ENCODE data around the gene CFAP119. TPM values are rescaled to one million over a fixed set of nuclear protein-coding genes. Genes with fewer than 3 reads are reported as not detected.

The CFAP119 gene
- total and polyA plus RNA-seq, 2 of the 8 experiments (the other 6 are each of a cell fraction or from before 2014, with no cell fraction given): 5.6 to 6.0 TPM

DNA sequence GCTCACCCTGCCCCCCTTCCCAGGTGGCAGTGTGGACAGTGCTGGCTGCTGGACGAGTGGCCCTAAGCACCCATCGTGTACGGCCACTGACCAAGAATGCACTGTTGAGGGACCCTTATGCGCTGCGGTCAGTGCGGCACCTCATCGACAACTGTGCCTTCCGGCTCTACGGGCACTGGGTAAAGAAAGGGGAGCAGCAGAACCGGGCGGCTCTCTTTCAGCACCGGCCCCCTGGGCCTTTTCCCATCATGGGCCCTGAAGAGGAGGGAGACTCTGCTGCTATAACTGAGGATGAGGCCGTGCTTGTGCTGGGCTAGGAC lies 5.1 kb downstream of the CFAP119 start:
- H4K20me1 ChIP-seq (replicated peaks in 1 of 2; ENCODE audit: control insufficient read depth in 1 of 2, insufficient read depth in 2 of 2, low read length in 2 of 2): peaks cover 0 to 10% of the 10 kb centered on the region in 2 experiments
- H4K91ac ChIP-seq (replicated peaks; ENCODE audit: insufficient read length, low read length): no peak overlapping the region
- no peak overlapping the region for H3K4ac ChIP-seq (replicated peaks; ENCODE audit: insufficient read length, low read depth, low read length)
- H3K79me2 ChIP-seq (ENCODE audit: control insufficient read depth in 1 of 2, insufficient read depth in 2 of 2, low read length in 2 of 2): no peaks in the 10 kb centered on the region
- no peak overlapping the region for H2BK15ac ChIP-seq (ENCODE audit: low read length)
- H3K9me3 ChIP-seq (ENCODE audit: insufficient read depth in 2 of 2, low read depth in 1 of 2, low read length in 1 of 2): no peaks in the 10 kb centered on the region
- H4K8ac ChIP-seq (ENCODE audit: extremely low read depth, insufficient read depth, low read length): no peak overlapping the region; the same call in 1 of the 2 replicates
- no peak overlapping the region for H2BK20ac ChIP-seq (ENCODE audit: low read length)
- no peak overlapping the region for H3K4me3 ChIP-seq (ENCODE audit: extremely low read depth in 1 of 4, insufficient read depth in 2 of 4, low read depth in 3 of 4, low read length in 4 of 4)
- ChIA-PET CTCF (ENCODE audit: partially characterized antibody) (interaction anchor here (0.7 kb wide), 1 partner anchor 179 kb away, joined by 3 read pairs; no protein-coding TSS in a partner anchor), POLR2A (ENCODE audit: partially characterized antibody) (interaction anchor here (0.7 to 9.0 kb wide), 8 partner anchors 6 to 37 kb away, joined by 3 to 92 read pairs (median 4); partner anchors contain the start of gene PHKG2)
- no peak overlapping the region for H3K14ac ChIP-seq (ENCODE audit: insufficient read length)
- H2AK5ac ChIP-seq (ENCODE audit: low read depth, low read length): no peak overlapping the region
- no peak overlapping the region for H2BK120ac ChIP-seq (replicated peaks; ENCODE audit: low read depth, low read length)
- no peak overlapping the region for H2BK12ac ChIP-seq (ENCODE audit: low read depth, low read length)
- H2AFZ ChIP-seq (ENCODE audit: low read length): no peak overlapping the region
- H3K27me3 ChIP-seq (replicated peaks in 1 of 4; ENCODE audit: control insufficient read depth in 3 of 4, extremely low read depth in 1 of 4, insufficient read depth in 3 of 4, low read length in 3 of 4): no peaks in the 10 kb centered on the region
- H3K23ac ChIP-seq (ENCODE audit: insufficient read length): no peak overlapping the region
- FAIRE-seq (no peak), DNase-seq (ENCODE audit: low read depth in 1 of 2, low spot score in 2 of 2) (no peak)
- WGBS, 2 experiments (ENCODE audit: extremely low coverage in 1 of 2, insufficient coverage in 1 of 2, insufficient read length in 1 of 2, insufficient replicate concordance in 2 of 2, low coverage in 1 of 2, low lambda C conversion rate in 2 of 2, missing lambda C conversion rate in 1 of 2): 93% methylated on average over 13 of the region's 13 CpGs; no CpG with 5 or more reads in 1 of the 2 experiments
- no peak overlapping the region for H3K18ac ChIP-seq (ENCODE audit: extremely low read depth, low read length)
- no peak overlapping the region for H2BK5ac ChIP-seq (ENCODE audit: low read depth, low read length)
- peaks cover 0 to 23% (median 12%) of the 10 kb centered on the region in 4 experiments; a peak in 5 of 8 replicates for H3K36me3 ChIP-seq (ENCODE audit: control insufficient read depth in 2 of 4, insufficient read depth in 4 of 4, low read length in 3 of 4)
- H3K9ac ChIP-seq (replicated peaks in 1 of 4; ENCODE audit: extremely low read depth in 1 of 4, low read depth in 3 of 4, low read length in 3 of 4): no peak overlapping the region
- no peak overlapping the region for H4K5ac ChIP-seq (ENCODE audit: insufficient read length, low read depth, low read length)
- H3K23me2 ChIP-seq (ENCODE audit: low read depth, low read length): peaks cover 8% of the 10 kb centered on the region
- no peak overlapping the region for H3K56ac ChIP-seq (replicated peaks; ENCODE audit: insufficient read length, low read depth, low read length)
- peaks cover 0 to 5% (median 2%) of the 10 kb centered on the region in 4 experiments; a peak in 3 of 7 replicates for H3K4me1 ChIP-seq (replicated peaks in 1 of 4; ENCODE audit: control insufficient read depth in 3 of 4, insufficient read depth in 4 of 4, low read length in 3 of 4)
- no peak overlapping the region for H3K27ac ChIP-seq (ENCODE audit: low read depth, low read length)
- no peak overlapping the region for H3K4me2 ChIP-seq (ENCODE audit: insufficient read depth in 1 of 2, low read depth in 2 of 2, low read length in 2 of 2)
- H3K79me1 ChIP-seq (ENCODE audit: low read depth, low read length): peaks cover 3% of the 10 kb centered on the region; the same call in 1 of the 2 replicates

Data from H1 (cell line).